ENCODE measurements around the gene LRFN2. TPM values are rescaled to one million over a fixed set of nuclear protein-coding genes. Genes with fewer than 3 reads are reported as not detected.

Gene LRFN2
- total RNA-seq, 1 experiment from 2014 or later, result not detected

DNA sequence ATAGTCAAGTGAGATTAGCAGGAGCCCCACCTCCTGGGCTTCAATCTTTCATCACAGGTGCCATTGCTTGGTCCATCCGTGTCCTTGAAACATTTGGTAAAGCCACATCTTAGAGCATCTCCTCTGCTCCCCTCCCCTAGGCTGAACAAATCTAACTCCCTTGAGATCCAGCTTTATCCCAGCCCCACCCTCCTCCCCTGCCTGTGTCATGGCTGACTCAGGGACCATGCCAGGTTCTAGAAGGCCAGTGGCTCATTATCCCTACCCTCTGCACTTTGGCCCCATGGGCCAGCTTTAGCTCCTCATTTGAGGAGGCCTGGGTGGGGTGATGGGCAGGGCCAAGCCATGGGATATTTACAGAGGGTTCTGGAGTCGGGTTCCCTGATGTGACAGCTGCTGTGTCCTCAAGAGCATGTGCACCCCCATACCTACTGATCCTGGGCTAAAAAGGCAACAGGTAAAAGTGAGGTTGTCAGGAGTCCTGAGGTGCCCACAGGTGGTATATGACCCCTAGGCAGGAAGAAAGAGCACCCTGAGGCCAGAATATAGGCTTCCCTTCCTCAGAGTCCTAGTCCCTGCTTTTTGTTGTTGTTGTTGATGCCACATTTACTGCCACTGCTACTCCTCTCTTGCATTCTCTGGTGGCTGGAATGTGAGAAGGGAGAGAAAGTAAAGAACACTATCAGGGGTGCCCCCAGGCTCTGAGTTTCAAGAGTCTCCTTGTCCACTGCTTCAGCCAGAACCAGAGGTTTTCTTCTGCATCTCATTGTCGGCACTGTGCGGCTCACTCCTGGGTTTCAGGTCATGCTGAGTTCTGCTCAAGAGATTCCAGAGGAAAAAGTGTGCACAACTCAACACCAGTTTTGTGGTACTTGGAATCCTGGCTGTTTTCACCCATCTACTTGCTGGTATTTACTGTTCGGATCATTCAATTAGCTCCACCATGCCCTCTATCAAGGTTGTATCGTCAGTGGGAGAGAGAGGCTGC, 228.4 kb downstream of the LRFN2 start:
- in situ Hi-C loops (cut with HindIII; ENCODE audit: low pct_unique_long_range_greater_than_20kb, low sequenced_read_pairs), result no loop called here
- DNase-seq (ENCODE audit: low read depth, low spot score), result no peak

DNA sequence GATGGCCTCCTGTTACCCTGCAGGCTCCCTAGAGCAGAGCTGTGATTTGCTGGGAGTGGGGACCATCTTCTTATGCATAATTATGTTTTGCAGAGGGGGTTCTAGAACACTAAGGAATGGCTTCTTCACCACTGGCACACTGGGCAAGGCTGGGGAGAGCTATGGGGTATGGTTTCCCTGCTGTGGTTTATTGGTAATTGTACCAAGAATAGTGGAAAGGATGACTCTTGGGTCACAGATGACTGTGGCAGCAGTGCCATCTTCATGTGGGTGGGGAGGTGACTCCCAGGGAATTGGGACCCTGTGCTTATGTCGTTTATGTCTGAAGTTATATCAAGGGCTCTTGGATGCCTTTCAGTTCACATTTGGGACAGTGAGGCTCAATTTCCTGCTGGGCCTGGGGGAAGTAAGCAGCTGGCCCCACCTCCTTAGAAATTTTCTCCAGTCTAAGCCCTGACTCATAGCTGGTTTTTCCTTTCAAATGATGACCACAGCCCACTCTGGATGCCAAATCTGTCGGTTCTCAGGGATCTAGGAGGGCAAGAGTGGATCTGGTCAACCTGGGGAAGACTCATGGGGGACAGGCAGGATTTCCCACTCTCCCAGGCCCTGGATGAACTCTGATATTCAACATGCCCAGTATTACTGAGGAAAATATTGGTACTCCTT, 230.8 kb downstream of the LRFN2 start:
- no peak for DNase-seq (ENCODE audit: low read depth, low spot score)
- in situ Hi-C loops (cut with HindIII; ENCODE audit: low pct_unique_long_range_greater_than_20kb, low sequenced_read_pairs), result no loop called here

DNA sequence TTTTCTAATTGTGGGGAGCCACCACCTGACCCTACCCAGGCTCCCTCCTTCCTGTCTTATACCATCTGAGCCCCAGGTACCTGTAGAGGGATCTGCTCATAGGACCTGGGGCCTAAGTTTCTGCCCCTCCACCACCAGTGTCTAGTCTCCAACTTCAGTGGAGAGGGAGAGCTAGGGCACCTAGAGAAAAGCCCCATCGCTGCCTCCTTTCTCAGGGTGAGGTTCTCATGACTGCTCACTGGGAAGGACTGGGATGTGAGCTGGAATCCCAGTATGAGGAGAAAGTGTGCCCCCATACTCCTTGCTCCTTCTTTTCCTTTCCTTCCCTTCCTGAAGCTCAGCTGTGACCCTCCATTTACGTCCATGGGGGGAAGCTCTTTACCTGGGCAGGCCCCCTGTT, 231.6 kb downstream of the LRFN2 start:
- DNase-seq (ENCODE audit: low read depth, low spot score), result no peak
- in situ Hi-C loops (cut with HindIII; ENCODE audit: low pct_unique_long_range_greater_than_20kb, low sequenced_read_pairs), result no loop called here

DNA sequence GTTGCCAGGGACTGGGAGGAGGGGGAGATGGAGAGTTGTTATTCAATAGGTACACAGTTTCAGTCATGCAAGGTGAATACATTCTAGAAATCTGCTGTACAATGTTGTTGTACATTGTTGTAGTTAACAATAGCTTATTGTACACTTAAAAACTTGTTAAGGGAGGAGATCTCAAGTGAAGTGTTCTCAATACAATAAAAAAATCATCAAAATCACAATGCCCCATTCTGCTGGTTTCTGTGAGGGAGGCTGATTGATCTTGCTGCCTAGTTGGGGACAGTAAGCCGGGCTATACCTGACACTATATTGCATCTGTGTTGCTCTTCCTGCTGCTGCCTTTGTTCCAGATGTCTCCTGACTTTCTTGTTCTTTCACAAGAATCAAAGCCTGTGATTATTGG, 232.1 kb downstream of the LRFN2 start:
- no peak for DNase-seq (ENCODE audit: low read depth, low spot score)
- in situ Hi-C loops (cut with HindIII; ENCODE audit: low pct_unique_long_range_greater_than_20kb, low sequenced_read_pairs), result no loop called here

DNA sequence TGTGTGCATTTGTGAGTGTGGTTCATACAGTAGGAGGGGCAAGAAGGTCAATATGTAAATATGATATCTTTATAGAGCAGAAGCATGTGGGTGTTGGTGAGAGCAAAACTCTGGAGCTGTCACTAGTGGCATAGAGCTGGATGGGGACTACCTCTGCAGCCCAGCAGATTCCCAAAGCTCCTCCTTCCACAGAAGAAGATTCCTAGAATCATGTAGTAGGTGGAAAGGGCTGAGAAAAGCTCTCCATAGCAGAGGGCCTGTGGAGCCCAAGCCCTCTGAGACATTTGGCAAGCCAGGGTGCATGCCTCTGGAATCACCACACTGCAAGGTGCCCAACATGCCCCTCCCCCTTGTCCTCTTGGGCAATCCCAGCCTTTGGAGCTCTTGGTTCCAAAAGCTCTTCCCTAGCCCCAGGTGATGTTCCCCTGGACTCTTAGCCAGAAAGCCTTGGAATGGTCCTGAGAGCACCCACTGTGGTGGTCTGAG, 233.2 kb downstream of the LRFN2 start:
- DNase-seq (ENCODE audit: low read depth, low spot score), result no peak
- in situ Hi-C loops (cut with HindIII; ENCODE audit: low pct_unique_long_range_greater_than_20kb, low sequenced_read_pairs), result no loop called here

DNA sequence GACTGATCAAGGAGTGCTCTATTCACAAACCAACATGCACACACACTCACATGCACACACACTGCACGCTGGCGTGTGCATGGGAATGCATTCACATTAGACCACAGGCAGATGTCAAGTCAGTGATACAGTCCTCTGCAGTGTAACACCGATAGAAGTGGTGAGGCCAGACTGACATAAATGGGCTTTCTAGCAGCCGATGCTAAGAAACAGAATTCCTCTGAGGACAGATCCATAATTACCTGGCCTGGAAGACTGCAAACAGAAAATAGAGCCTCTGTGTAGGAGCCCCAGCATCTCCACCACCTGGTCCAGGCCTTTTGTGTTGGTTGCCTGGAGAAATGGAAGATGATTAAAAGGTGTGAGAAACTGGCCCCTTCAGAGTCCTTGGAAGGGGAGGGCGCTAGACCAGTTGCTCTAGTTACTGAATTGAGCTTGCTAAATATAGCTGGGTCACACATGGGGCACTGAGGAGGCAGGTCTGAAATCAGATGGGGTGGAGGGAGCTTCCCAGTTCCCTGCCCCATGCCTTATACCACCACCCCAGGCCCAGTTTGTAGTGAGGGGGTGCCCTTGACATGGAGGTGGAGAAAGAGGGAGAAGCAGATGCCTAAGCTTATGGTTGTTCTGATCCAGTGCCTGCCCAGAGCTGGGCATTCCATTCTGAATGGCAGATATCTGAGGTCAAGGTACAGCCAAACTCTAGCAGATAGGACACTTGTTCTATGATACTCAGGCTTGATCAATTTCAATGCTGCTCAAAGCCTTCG, 233.8 kb downstream of the LRFN2 start:
- DNase-seq (ENCODE audit: low read depth, low spot score), result no peak
- in situ Hi-C loops (cut with HindIII; ENCODE audit: low pct_unique_long_range_greater_than_20kb, low sequenced_read_pairs), result no loop called here

DNA sequence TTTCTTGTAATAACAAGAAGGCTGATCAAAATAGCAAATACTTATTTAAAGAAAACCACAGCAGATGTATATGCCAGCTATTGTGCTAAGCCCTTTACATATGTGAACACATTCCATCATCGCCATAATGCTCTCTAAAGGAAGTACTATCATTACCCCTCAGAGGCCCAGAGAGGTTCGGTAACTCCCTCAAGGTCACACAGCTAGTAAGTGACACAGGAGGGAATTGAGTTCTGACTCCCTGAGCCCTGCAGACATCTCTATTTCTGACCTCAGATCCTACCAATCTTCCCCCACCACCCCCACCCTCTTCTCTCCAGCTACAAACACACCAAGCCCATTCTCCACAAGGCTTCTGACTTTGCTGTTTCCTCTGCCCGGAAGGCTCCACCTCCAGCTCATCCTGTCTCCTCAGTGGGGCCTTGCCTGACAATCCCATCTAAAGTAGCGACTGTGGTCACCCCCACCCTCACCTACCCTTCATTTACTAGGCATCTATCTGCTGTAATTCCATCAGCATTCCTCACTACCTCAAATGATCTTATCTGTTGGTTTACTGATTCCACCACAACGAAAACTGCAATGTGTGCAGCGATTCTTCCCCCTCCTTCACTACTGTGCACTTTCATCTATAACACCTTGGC, 234.5 kb downstream of the LRFN2 start:
- in situ Hi-C loops (cut with HindIII; ENCODE audit: low pct_unique_long_range_greater_than_20kb, low sequenced_read_pairs), result no loop called here
- no peak for DNase-seq (ENCODE audit: low read depth, low spot score)

DNA sequence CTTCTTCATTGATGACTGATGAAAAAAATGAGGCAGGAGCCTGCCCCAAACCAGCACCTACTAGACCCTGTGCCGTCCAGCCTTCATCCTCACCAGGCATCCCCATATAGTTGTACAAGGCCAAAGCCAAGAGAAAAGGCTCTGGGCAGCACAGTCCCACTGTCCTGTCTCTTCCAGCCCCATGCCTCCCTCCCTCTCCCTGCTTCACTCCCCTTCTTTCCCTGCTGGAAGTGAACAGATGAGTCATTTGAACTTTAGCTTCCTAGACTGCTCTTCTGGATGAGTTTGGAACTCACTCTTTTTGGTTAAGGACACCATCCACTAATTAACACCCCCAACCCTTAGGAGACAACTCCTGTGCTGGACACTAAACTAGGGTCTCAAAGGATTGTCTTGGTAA, 235.2 kb downstream of the LRFN2 start:
- DNase-seq (ENCODE audit: low read depth, low spot score), result no peak
- in situ Hi-C loops (cut with HindIII; ENCODE audit: low pct_unique_long_range_greater_than_20kb, low sequenced_read_pairs), result no loop called here

DNA sequence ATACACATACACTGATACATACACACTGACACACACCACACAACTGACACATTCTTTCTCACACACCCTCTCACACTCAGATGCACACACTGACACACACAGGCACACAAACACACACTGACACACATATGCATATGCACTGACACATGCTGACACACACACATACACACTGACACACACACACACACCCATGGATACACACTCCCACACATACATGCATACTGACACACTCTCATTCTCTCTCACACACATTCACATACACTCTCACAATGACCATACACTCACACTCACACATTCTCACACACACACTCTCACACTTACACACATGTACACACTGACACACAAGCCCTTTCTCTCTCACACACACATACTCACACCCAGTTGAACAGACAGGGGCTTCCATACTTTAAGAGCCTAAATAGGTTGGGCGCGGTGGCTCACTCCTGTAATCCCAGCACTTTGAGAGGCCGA, 236.4 kb downstream of the LRFN2 start:
- in situ Hi-C loops (cut with HindIII; ENCODE audit: low pct_unique_long_range_greater_than_20kb, low sequenced_read_pairs), result no loop called here
- DNase-seq (ENCODE audit: low read depth, low spot score), result no peak

DNA sequence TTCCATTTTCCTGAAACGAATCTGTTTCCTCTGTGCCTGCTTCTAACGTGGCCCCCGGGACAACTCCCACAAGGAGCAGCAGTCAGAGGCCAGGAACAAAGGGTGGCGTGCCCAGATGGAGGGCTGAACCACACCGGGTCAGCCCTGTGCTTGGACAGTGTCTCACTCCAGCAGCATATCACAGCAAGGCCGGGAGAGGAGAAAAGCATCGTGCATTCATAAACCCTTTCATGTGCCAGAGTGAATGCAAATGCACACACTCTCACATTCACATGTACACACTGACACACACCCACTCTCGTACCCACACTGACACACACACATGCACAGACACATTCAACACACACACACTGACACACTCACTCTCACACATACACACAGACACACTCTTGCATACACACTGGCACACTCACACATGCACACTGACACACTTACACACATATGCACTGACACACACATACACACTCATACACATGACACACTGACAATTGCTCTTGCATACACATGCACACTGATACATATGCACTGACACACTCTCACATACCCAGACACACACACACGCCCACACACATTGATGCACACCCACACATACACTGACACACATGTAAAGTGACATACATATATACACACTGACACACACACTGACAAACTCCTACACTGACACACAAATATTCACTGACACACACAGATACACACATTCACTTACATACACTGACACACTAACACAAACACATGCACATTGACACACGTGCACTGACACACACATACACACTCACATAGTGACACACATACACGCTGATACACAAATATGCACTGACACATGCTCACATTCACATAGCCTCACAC, 237.0 kb downstream of the LRFN2 start:
- in situ Hi-C loops (cut with HindIII; ENCODE audit: low pct_unique_long_range_greater_than_20kb, low sequenced_read_pairs), result no loop called here
- DNase-seq (ENCODE audit: low read depth, low spot score), result no peak

DNA sequence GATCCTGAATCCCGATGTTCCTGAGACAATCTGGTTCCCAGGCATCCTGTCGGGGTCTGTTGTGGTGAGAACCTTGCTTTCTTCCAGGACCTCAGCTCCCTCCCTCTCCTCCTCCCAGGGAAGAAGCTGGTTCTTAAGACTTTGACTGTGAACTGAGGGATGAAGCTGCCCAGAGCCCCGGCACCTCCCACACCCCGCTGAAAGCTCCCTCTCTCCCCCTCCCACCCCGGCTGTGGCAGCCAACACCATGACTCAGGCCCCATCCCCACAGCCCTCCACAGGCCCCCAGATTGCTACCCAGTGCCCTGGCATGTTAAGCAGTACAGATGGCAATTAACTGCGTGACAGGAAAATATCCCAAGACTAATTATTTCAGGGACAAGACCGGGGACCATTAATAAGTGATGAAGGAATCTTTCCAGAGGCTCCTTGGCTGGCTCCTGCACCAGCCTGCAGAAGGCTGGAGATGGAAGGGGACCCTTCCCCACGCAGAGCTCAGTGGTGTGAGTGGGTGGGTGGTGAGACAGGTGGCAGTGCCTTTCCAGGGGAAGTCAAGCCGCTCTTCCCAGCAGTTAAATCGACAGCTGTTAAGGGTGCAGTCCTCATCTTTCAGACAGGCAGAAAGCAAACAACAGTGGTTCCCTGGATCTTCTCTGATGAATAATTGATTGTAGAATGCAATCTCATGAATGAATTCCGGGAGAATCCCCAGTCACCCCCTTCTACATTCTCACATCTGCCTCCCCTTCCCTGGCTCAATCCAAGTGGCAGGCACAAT, 237.9 kb downstream of the LRFN2 start:
- DNase-seq (ENCODE audit: low read depth, low spot score), result no peak
- in situ Hi-C loops (cut with HindIII; ENCODE audit: low pct_unique_long_range_greater_than_20kb, low sequenced_read_pairs), result no loop called here

DNA sequence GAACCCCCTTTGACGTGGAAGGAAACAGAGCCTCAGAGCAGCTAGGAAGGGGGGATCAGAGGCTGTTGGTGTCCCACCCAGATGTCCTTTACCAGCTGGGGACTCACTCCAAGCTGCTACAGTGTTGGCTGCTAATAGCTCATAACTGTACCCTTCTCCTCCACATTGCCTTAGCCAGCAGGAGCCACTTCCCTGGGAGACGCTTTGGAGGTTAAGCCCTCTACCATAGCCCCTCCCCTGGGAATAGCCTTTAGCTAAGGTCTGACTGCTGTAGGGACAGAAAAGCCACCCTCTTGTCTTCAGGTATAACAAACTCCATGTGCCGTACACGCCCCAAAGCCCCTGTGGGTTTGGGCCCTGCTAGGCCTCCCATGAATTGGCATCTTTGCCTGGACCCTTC, 238.6 kb downstream of the LRFN2 start:
- in situ Hi-C loops (cut with HindIII; ENCODE audit: low pct_unique_long_range_greater_than_20kb, low sequenced_read_pairs), result no loop called here
- DNase-seq (ENCODE audit: low read depth, low spot score), result no peak

DNA sequence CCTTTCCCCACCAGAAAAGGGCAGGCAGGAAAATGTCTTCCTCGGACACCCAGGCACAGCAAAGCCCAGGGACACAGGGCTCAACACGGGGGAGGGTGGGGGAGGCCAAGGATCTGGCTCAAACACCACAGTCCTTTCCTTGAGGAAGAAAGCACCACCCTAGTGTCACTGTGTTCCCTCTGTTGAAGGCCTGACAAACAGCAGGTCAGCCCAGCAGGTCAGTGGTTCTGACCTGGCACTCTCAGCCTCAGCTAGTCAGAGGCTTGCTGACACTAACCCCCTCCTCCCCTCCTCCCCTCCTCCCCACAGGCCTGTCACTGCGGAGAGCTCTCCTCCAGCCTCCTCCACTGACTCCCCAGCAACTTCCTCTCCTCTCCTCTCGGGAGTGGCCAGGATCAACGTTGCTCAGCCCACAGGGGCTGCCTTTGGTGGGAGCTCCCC, 239.6 kb downstream of the LRFN2 start:
- DNase-seq (ENCODE audit: low read depth, low spot score), result no peak
- in situ Hi-C loops (cut with HindIII; ENCODE audit: low pct_unique_long_range_greater_than_20kb, low sequenced_read_pairs), result no loop called here

DNA sequence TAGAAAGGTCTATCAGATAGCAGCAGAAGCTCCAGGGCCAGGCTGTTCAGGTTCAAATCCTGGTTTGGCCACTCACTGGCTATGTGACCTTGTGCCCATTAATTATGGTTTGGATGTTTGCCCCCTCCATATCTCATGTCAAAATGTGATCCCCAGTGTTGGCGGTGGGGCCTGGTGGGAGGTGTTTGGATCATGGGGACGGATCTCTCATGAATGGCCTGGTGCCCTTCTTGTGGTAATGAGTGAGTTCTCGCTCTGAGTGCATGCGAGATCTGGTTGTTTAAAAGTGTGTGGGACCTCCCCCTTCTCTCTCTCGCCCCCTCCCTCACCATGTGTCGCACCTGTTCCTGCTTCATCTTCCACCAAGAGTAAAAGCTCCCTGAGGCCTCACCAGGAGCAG, 240.9 kb downstream of the LRFN2 start:
- in situ Hi-C loops (cut with HindIII; ENCODE audit: low pct_unique_long_range_greater_than_20kb, low sequenced_read_pairs), result no loop called here

DNA sequence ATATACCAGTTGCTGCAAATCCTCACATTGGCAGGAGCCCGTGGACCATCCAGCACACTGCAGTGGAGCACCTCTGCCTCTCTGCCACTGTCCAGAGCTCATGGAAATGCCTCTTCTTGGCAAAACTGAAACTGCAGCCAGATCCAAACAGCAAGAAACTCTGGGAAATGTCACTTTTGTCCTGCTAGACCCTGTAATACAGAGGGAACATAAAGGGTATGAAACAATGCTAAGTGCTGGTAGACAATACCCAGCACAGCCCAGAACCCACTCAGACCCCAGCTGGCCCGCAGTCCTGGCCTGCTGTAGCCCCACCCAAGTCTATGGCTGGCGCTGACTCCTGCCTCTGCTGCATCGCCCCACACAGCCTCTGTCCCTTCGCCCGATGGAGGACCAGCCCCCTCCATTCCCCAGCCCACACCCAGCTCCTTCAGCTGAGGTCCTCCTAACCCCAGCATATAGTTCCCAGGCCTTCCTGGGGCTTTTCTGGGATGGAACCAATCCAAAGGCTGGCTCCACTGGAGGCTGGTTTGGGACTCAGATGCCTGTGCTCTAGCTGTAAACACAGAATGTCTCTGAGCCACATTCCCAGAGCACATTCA, 242.5 kb downstream of the LRFN2 start:
- no peak for DNase-seq (ENCODE audit: low read depth, low spot score)
- in situ Hi-C loops (cut with HindIII; ENCODE audit: low pct_unique_long_range_greater_than_20kb, low sequenced_read_pairs), result no loop called here

More for the DNA sequence above, 240.9 kb downstream of the LRFN2 start:
- DNase-seq (ENCODE audit: low read depth, low spot score), result no peak
